ENCODE measurements around the gene NFATC1.
A peak's percentile ranks its signal among the peaks of the same experiment; 100 is the strongest.

The NFATC1 gene

DNA sequence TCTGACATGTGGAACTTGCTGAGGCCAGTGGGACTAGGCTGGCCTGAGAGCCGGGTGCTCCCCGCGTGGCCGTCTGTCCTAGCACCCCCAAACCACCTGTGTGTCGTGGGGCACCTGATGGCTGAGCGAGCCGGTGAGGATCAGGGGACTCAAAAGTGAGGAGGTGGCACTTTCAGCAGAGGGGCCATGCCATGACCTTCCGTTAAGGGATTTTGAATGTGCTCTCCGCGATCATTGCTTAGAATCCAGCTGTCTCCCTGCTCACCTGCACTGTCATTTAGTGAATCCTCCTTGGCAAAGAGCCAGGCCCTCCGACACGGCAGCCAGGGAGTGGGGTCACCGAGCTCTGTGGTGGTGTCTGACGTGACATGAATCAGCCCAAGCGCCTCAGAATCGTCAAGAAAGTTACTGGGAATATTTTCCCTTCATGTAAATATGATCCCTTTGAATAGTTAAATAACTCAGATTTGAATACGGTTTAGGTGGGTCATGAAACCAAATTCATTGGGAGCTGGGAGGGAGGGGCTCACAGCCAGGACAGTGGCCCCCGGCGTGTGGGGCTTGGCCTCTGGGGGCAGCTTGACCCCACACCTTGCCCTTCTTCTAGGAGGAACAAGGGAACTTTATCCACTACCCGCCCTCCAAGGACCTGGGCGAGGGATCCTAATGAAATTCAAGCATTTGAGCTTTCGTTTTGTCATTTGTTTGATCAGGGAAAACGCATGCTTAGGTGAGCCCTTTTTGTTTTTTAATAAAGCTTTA, 9.5 kb downstream of the NFATC1 start:
- DNase-seq, result peak; percentile 16

- DNase-seq, result peak; percentile 13
Observed at GRCh38 chr18:79405781-79406575, 10.2 kb downstream of the NFATC1 start.

- DNase-seq, result no peak
Observed at GRCh38 chr18:79406708-79407107, 11.0 kb downstream of the NFATC1 start.

- DNase-seq, result no peak
Observed at GRCh38 chr18:79409313-79409712, 13.6 kb downstream of the NFATC1 start.

DNA sequence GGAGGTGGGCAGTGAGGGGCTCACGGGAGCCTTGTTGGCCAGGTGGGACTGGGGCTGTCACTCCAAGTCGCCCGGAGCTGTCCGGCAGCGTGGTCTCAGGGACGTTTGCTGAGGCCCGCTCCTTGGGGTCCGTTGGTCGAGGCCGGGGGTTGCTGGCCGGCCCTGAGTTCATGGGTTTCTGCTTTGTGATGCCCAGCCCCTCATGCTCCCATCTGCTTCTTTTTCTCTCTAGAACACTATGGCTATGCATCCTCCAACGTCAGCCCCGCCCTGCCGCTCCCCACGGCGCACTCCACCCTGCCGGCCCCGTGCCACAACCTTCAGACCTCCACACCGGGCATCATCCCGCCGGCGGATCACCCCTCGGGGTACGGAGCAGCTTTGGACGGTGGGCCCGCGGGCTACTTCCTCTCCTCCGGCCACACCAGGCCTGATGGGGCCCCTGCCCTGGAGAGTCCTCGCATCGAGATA, 14.5 kb downstream of the NFATC1 start:
- no peak for DNase-seq

DNA sequence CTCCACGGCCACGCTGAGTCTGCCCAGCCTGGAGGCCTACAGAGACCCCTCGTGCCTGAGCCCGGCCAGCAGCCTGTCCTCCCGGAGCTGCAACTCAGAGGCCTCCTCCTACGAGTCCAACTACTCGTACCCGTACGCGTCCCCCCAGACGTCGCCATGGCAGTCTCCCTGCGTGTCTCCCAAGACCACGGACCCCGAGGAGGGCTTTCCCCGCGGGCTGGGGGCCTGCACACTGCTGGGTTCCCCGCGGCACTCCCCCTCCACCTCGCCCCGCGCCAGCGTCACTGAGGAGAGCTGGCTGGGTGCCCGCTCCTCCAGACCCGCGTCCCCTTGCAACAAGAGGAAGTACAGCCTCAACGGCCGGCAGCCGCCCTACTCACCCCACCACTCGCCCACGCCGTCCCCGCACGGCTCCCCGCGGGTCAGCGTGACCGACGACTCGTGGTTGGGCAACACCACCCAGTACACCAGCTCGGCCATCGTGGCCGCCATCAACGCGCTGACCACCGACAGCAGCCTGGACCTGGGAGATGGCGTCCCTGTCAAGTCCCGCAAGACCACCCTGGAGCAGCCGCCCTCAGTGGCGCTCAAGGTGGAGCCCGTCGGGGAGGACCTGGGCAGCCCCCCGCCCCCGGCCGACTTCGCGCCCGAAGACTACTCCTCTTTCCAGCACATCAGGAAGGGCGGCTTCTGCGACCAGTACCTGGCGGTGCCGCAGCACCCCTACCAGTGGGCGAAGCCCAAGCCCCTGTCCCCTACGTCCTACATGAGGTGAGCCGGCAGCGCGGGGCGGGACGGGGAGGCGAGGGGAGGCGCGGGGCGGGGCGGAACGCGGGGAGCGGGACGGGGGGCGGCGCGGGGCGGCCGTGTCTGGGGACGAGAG, 15.2 kb downstream of the NFATC1 start:
- DNase-seq, result no peak

DNA sequence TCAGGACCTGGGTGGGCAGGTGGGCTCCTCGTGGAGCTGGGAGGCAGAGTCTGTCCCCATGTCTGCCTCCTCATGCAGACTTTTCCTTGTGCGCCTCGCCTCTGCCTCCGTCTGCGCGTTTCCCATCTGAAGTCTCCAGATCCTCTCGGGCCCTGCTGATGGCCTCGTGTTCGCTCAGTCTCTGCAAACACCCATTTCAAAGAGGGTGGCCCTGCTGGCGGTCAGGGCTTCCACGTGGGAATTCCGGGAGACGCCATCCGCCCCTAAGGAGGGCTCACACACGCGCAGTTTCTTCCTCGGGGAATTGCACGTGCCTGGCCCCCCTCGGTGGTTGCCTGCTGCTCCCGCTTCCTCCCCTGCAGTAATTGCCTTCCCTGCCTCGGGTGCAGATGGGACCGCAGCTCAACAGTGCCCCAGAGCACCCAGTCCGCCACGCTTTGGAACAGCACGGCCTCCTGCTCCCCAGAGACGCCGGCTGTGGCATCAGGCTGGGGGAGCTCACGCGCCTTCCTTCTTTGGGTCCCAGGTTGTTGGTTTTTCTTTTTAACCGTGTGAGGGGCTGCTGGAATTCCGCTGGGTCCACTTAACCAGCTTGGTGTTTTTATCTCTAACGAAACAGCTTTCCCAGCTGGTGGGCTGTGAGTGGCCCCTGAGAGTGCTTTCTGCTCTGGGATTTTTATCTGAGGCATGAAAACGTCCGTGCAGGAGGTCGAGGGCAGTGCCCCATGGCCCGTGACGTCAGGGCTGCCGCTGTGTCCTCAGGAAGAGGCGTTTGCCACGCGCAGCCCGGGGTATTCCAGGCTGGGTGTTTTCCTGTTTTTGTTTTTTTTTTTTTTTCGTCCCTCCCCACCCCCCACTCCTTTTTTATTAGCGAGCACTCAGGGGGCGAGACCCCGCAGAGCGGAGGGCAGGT, 16.1 kb downstream of the NFATC1 start:
- DNase-seq, result peak; percentile 43

- no peak for DNase-seq
Observed at GRCh38 chr18:79413025-79413424, 17.3 kb downstream of the NFATC1 start.

DNA sequence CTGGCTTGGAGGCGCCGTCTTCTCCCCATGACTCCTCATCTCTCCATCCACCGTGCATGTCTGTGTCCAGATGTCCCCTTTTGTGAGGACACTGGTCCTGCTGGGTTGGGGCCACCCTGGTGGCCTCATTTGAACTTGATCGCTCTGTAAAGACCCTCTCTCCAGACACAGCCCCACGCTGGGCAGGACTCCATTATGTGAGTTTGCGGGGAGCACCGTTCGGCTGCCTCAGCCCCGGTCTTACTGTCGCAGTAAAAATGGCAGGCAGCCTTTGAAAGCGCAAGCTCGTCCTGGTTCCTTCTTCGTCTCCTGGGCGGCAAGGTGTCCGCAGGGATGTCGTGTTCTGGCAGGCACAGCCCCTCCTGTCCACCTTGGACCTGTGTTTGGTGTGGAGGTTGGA, 17.7 kb downstream of the NFATC1 start:
- DNase-seq, result no peak

DNA sequence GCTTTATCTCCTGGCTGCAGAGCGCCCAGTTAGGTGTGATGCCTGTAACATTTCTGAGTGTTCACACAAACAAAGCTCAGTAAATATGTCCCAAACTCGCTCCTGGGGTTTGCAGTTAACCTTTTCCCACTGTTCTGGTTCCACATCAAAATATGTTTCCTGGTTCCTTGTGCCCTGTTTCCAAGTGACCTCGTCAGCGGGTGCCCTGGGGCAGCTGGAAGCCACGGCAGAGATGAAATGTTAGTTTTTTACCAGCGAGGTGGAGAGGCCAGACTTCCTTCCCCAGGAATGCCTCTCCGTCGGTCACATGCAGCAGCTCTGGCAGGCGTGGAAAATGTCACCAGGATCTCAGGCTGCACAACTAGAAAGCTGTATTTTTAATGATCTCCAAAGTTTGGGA, 18.2 kb downstream of the NFATC1 start:
- DNase-seq, result no peak

- no peak for DNase-seq
Observed at GRCh38 chr18:79416022-79416676, 20.4 kb downstream of the NFATC1 start.

GRCh38 chr18:79416677-79417052, 20.9 kb downstream of the NFATC1 start:
- no peak for DNase-seq

DNA sequence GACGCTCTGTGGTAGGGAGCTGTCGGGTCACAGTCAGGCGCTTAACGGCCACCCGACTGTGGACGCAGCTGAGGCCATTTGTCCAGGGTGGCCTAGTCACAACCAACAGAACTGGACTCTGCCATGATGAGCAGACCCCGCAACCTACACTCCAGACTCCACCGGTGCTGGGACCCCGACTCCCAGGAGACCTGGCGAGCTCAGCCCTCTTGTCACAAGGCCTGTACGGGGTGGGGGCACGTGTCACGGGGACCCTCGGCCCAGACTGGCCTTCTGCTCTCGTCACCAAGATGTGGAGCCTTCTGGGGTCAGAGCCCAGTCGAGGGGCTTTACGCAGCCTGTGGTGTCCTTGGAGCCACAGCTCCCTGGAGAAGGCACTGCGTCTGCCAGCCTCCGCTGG, 22.5 kb downstream of the NFATC1 start:
- DNase-seq, result no peak

GRCh38 chr18:79418642-79419041, 22.9 kb downstream of the NFATC1 start:
- DNase-seq, result no peak

GRCh38 chr18:79420033-79420745, 24.5 kb downstream of the NFATC1 start:
- no peak for DNase-seq

- DNase-seq, result no peak
Observed at GRCh38 chr18:79421275-79421857, 25.6 kb downstream of the NFATC1 start.

DNA sequence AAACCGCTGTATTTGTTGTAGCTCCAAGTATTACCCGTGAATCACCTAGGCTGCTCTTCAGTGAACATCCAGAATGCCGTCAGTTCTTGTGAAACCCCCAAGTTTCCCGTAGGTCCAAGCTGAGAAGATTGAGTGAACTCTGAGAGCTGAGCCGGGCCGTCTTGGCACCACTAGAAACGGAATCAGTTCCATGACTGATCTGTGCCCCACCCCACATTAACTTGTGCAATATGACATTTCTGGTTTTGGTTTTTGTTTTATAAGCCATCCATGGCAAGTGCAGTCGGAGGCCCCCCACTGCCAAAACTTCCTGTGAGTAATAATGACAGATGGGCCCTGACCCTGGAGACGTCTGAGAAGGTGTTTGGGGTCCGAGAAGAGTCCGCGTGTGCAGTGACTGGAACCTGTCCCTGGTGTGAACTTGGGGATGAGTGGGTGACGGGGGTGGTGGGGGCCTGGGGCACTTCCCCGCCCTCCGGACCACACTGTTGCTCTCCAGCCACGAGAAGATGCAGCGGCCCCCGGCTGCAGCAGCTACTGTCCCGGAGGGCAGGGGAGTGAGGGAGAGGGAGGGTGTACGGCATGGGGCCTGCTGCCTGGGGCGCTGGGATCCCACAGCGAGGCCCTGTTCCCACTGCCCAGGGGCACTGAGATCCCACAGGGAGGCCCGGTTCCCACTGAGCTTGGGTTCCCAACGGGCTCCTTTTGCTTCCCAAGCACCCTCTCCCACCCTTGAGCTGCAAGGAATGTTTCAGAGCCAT, 26.5 kb downstream of the NFATC1 start:
- DNase-seq, result no peak

DNA sequence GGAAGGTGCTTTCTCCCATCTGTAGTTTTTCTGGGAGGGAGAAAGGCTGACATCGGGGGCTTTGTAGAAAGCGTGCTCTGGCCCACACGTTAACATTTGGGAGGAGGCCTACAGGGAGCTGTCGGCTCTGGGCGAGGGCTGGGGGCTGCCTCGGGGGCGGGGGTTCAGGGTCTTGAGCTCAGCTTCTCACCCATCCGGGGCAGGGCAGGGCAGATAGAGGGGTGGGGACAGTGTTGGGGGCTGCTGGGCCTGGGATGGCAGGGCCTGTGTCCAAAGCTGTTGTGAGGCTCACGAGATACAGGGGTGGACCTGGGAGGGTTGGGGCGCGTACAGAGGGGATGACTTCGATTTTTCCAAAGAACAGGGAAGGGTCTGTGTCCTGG, 27.0 kb downstream of the NFATC1 start:
- no peak for DNase-seq
